ENCODE data around the gene NPAS3.

Gene NPAS3

DNA sequence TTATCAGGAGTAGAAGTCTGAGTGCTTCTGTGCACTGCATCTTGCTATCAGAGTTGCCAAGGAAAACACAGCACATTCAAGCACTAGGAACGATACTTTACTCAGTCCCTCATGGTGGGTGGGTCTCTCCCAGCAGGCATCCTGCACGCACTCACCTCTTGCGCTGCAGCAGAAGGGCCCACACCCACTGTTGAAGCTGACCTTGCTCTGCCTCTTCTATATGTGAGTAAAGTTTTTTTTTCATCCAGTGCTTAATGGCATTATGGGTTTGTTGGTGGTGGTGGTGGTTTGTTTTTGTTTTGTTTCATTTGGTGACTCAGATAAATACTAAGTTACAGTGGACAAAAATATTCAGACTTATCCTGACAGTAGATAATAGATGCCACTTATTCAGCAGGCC, 663.7 kb downstream of the NPAS3 start:
- no peak overlapping the region for H3K4me3 ChIP-seq (ENCODE audit: low read length)
- no peak for DNase-seq (ENCODE audit: low read depth, low spot score)

GRCh38 chr14:33606591-33606990, 667.9 kb downstream of the NPAS3 start:
- no peak for DNase-seq (ENCODE audit: low read depth, low spot score)
- H3K4me3 ChIP-seq (ENCODE audit: low read length), result no peak overlapping the region

DNA sequence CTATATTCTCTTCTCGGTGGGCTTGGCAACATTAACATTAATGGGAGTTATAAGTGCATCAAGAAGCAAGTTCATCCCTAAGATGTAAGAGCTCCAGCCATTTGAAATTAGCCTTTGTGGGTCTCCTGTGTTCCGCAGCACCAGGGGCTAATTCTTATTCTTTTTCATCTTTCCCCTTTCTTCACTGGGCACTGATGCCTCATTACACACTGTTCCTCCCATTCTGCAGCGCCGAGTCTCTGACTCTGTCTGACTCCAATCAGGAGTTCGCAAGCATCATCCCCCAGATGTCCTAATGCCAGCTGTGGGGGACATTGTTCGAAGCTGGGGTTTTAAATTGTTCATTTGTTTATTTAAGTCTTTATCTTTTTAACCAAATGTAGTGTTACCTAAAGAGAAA, 670.9 kb downstream of the NPAS3 start:
- no peak overlapping the region for H3K4me3 ChIP-seq (ENCODE audit: low read length)
- no peak for DNase-seq (ENCODE audit: low read depth, low spot score)

DNA sequence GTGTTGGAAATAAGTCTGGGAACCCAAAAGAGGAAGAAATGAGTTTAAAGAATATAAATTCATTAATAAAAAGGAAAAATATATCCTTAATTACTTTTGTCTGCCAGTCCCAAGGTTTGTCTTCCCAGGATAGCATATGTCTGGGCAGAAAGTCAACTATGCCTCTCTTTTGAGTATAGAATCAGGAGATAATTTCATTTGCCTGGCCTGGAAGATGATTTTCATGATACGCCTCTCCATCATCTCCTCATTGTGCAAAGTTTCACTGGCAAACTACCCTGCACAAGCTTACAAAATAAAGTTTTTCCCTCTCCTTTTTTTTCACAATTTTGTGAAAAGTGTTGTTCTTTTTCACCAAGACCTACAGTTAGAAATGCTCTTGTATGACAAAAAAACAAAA, 671.4 kb downstream of the NPAS3 start:
- no peak overlapping the region for H3K4me3 ChIP-seq (ENCODE audit: low read length)
- no peak for DNase-seq (ENCODE audit: low read depth, low spot score)

GRCh38 chr14:33611405-33612196, 672.9 kb downstream of the NPAS3 start:
- no peak for DNase-seq (ENCODE audit: low read depth, low spot score)
- no peak overlapping the region for H3K4me3 ChIP-seq (ENCODE audit: low read length)

DNA sequence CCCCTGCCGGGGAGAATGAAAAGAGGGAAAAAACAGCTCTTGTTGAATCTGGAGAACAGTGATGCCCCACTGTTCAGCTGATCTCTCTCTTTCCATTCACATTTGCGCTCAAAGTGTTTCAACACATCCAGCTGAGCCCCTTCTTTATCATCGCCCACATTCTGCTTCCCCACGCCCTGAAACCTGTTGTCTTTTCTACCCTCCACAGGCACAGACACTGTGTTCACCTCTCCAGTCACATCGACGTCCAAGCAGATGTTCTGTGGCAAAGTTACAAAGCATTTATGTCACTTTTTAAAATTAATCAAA, 673.5 kb downstream of the NPAS3 start:
- H3K4me3 ChIP-seq (ENCODE audit: low read length), result no peak overlapping the region
- no peak for DNase-seq (ENCODE audit: low read depth, low spot score)

DNA sequence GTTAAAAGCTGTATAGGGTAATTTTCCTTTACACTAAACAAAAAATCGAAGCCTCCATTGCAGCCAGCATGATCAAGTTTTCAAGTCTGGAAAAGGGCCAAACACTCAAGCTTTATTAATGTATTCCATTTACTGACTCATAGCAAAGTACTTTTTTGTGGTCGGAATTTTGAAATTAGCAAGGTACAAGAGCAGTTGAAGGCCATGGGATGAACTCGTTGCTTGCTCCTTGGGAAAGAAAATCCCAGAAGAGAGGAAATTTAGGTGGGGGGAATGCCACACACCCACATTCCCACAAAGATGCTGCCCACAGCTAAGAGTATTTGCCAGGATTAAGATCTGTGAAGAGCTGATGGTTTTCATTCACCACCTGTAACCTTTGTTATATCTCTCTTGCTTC, 678.5 kb downstream of the NPAS3 start:
- DNase-seq (ENCODE audit: low read depth, low spot score), result no peak

DNA sequence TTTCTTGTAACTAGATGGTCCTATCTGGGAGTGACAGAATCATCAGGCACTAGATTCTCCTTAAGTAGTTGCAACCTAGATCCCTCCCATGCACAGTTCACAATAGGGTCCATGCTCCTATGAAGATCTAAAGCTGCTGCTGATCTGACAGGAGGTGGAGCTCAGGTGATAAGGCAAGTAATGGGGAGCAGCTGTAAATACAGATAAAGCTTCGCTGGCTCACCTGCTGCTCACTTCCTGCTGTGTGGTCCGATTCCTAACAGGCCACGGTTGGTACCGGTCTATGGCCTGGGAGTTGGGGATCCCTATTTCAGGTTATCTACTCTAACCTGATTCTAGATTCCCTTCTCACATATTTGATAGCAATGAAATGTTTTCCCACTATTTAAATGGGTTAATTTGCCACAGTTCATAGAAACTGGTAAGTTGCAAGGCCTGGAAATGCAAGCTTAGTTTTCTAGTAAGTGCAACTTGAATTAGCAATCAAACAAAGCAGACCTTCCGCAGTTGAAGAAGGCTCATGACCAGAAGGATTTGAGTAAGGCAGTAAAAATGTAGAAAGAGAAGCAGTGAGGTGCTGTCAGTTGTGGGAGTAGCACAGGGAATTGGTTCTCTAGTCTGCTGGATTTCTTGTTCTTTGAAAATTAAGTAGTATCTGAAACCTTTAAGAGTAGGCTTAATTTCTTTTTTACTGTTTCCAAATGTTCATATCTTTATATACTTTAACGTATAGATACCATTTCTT, 679.9 kb downstream of the NPAS3 start:
- DNase-seq (ENCODE audit: low read depth, low spot score), result no peak
- no peak overlapping the region for H3K4me3 ChIP-seq (ENCODE audit: low read length)

More for the DNA sequence above, 678.5 kb downstream of the NPAS3 start:
- no peak overlapping the region for H3K4me3 ChIP-seq (ENCODE audit: low read length)

DNA sequence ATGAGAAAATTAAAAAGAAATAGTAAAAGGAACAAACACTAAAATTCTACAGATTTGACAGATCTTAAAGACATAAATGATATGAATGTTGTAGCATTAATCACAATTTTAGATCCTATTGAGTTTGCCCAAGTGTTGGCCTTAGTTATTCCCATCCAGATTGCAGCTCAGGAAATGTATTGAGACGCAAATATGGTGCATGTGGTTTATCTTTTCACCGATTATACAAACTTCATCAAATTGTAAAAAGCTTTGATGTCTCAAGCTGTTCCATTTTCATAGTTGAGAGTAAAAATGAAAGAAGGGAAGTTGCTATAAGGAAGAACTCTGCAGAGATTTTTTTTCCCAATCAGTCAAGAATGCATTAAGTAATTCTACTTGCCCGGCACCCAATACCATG, 683.8 kb downstream of the NPAS3 start:
- DNase-seq (ENCODE audit: low read depth, low spot score), result no peak
- H3K4me3 ChIP-seq (ENCODE audit: low read length), result no peak overlapping the region

GRCh38 chr14:33629792-33630191, 691.1 kb downstream of the NPAS3 start:
- H3K4me3 ChIP-seq (ENCODE audit: low read length), result no peak overlapping the region
- no peak for DNase-seq (ENCODE audit: low read depth, low spot score)

DNA sequence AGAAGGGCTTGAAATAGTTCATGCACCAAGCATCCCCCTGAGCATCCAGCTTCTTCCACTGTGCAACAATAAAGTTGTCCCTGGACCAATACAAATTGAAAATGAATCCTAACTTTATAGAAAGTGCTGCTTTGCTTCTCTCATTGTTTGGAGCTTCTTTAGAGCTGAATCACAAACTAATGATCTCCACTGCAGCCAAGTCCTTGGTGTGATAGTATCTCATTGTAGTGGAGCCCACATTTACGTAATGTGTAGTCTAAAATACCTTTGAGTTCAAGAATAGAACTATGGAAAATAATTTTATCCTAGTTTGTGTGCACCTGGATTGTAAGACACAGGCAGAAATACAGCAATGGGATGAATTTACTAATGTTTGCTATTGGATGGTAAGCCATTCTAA, 692.3 kb downstream of the NPAS3 start:
- no peak overlapping the region for H3K4me3 ChIP-seq (ENCODE audit: low read length)
- DNase-seq (ENCODE audit: low read depth, low spot score), result no peak

- DNase-seq (ENCODE audit: low read depth, low spot score), result no peak
- no peak overlapping the region for H3K4me3 ChIP-seq (ENCODE audit: low read length)
These were observed 692.8 kb downstream of the NPAS3 start for GRCh38 chr14:33631441-33631840.

- no peak for DNase-seq (ENCODE audit: low read depth, low spot score)
These were observed 696.0 kb downstream of the NPAS3 start for GRCh38 chr14:33634631-33635030.

GRCh38 chr14:33636716-33637115, 698.0 kb downstream of the NPAS3 start:
- no peak overlapping the region for H3K4me3 ChIP-seq (ENCODE audit: low read length)
- no peak for DNase-seq (ENCODE audit: low read depth, low spot score)

More at GRCh38 chr14:33634631-33635030, 696.0 kb downstream of the NPAS3 start:
- no peak overlapping the region for H3K4me3 ChIP-seq (ENCODE audit: low read length)

DNA sequence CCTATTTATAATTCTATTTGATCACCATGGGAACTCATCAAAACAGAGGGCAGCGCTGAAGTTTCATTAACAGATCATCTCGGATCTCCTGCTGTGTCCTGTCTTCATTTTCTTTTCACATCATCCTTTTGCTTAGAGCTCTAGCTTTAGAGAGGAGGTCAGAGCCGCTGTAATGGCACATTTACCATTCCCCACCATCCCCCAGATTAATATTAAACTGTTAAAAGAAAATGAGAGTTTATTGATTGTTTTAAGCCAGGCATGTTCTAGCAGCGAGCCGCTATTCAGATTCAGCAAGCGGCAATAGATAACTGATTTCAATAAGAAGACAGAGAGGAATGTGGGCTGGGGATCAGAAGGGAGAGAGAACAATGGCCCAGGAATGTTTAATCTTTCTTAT, 703.4 kb downstream of the NPAS3 start:
- no peak overlapping the region for H3K4me3 ChIP-seq (ENCODE audit: low read length)
- no peak for DNase-seq (ENCODE audit: low read depth, low spot score)

GRCh38 chr14:33642691-33643244, 704.1 kb downstream of the NPAS3 start:
- no peak for DNase-seq (ENCODE audit: low read depth, low spot score)
- no peak overlapping the region for H3K4me3 ChIP-seq (ENCODE audit: low read length)

DNA sequence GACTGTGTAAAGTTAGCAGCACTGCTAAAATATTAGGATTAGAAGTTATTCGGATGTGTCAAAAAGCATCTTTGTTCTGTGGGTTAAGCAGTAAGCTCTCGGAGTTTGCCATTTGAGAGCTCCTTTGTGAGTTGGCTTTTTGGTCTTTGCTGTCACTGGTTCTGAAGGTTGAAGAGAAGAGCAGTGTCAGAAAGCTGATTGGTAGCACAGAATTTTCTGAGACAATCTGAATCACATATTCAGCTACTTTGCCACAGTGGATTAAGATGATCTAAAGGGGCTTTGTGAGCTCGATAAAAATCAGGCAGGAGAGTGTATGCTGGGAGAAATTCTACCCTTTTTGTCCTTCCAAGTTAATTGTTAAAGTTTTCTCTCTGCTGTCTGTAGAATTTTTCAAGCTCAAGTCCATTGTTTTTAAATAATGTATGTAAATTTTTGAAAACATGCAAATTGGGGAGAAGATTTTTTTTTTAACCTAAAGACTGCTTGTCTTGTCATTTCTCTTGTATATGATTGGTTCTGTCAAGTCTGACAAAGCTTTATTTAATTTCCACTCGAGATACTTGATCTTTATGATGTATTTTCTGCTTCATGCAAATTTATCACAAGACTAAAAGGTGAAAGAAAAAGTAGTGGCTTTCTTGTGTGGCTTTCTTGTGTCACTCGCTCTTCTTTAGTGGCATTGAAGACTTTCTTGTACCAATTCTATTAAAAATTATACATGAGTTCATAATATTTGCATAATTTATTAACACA, 704.9 kb downstream of the NPAS3 start:
- no peak overlapping the region for H3K4me3 ChIP-seq (ENCODE audit: low read length)
- DNase-seq (ENCODE audit: low read depth, low spot score), result no peak

- H3K4me3 ChIP-seq (ENCODE audit: low read length), result no peak overlapping the region
- no peak for DNase-seq (ENCODE audit: low read depth, low spot score)
These were observed 708.1 kb downstream of the NPAS3 start for GRCh38 chr14:33646692-33647260.

GRCh38 chr14:33647385-33647786, 708.7 kb downstream of the NPAS3 start:
- DNase-seq (ENCODE audit: low read depth, low spot score), result no peak
- no peak overlapping the region for H3K4me3 ChIP-seq (ENCODE audit: low read length)

DNA sequence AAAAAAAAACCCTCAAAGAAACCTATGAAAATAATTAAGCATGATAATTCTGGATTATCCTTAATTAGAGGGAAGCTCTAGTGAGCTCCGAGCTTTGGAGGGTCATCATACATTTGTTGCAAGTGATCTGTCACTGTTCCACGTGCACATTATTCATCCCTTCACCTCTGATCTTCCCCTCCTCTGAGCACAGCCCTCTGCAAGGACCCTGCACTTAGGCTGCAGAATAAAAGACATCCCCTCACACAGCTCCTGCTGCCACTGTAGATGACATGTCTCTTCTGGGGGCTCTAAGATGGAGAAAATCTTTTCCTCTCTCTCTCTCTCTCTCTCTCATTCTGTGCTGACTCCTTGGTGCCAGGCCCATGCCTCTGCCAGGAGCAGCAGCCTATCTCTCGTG, 711.8 kb downstream of the NPAS3 start:
- DNase-seq (ENCODE audit: low read depth, low spot score), result no peak
- no peak overlapping the region for H3K4me3 ChIP-seq (ENCODE audit: low read length)

Data from Jurkat, Clone E6-1 (cell line).